HCT116 (cell line): Measurements from ENCODE around the gene SHC2. TPM values are rescaled to one million over a fixed set of nuclear protein-coding genes. Genes with fewer than 3 reads are reported as not detected.

ENCODE experiments used
- ATAC-seq: fragments of 200-7000 bp; cut with Tn5 transposase; 2 replicates; pipeline ENCODE4 v1.9.1; 2020; ENCODE audit warnings: mild to moderate bottlenecking, moderate library complexity
- BruUV-seq: library from RNA; stranded (reverse); fragments of 400-500 nt; replicated peaks from 2 replicates; lab custom pipeline; 2021; lab: Mats Ljungman, UMichigan
- CTCF ChIA-PET: fragments of 300-600 bp; sonication (Branson Sonifier 250); formaldehyde crosslinking; loops from one replicate; lab custom pipeline; 2021; ENCODE audit warnings: antibody characterized with exemption; lab: Charles Lee
- POLR2A ChIA-PET: fragments of 300-600, 350-600 bp; sonication (Branson Sonifier 250); formaldehyde crosslinking; loops from one replicate; lab custom pipeline; 2021; ENCODE audit warnings: antibody characterized with exemption; lab: Charles Lee
- RAD21 ChIA-PET, 2 experiments: fragments of 300-600 bp; sonication (Branson Sonifier 250); formaldehyde crosslinking; loops; one replicate each; lab custom pipeline; 2023; ENCODE audit warnings: low total read pairs in 2 of 2; ENCODE audit not compliant: uncharacterized antibody in 2 of 2, unreplicated experiment in 2 of 2, low non-redundant PET in 1 of 2; lab: Charles Lee
- DNase-seq: peaks from one replicate; pipeline ENCODE4 v3.0.0-alpha.2; 2010; ENCODE audit warnings: low read depth, low spot score
- H2AFZ ChIP-seq: fragments of 200-600 bp; shearing (Covaris generic), sonication (generic); 2 replicates; pipeline ENCODE4 v1.6.1; 2017; ENCODE audit warnings: low read depth, mixed run types, mixed read lengths, antibody characterized with exemption, low read length; ENCODE audit not compliant: poor library complexity, severe bottlenecking
- H3K27ac ChIP-seq: 2 replicates; pipeline ENCODE4 v1.5.1; 2012; ENCODE audit warnings: low read depth, low read length
- H3K27me3 ChIP-seq: fragments of 200-600 bp; sonication (generic); 2 replicates; pipeline ENCODE4 v1.6.1; 2016; ENCODE audit warnings: mixed run types, low read length, mixed read lengths; ENCODE audit not compliant: insufficient read depth
- H3K36me3 ChIP-seq, 2 experiments: fragments of 200-500 bp in 1 of 2; fragments of 200-600 bp in 1 of 2; sonication (Bioruptor generic) in 1 of 2; sonication (generic) in 1 of 2; 2 replicates each; pipeline versions ENCODE4 v1.5.1 to v1.6.1; 2014 to 2016; ENCODE audit warnings: low read length in 2 of 2, inconsistent platforms in 1 of 2, mixed read lengths in 1 of 2, mixed run types in 1 of 2; ENCODE audit not compliant: insufficient read depth in 2 of 2, control insufficient read depth in 1 of 2
- H3K4me1 ChIP-seq, 2 experiments: fragments of 200-600 bp in 1 of 2; sonication (generic) in 1 of 2; 2 replicates each; pipeline versions ENCODE4 v1.5.1 to v1.6.1; 2012 to 2017; ENCODE audit warnings: low read length in 2 of 2, inconsistent platforms in 1 of 2, mild to moderate bottlenecking in 1 of 2, mixed read lengths in 1 of 2, mixed run types in 1 of 2, moderate library complexity in 1 of 2; ENCODE audit not compliant: insufficient read depth in 2 of 2, control insufficient read depth in 1 of 2
- H3K4me2 ChIP-seq: fragments of 200-600 bp; sonication (generic); 2 replicates; pipeline ENCODE4 v1.6.1; 2017; ENCODE audit warnings: mixed run types, low read length, mixed read lengths
- H3K4me3 ChIP-seq, 2 experiments: fragments of 200-600 bp in 1 of 2; sonication (generic) in 1 of 2; replicated peaks in 1 of 2; 2 replicates each; pipeline ENCODE4 v1.5.1; 2011 to 2016; ENCODE audit warnings: low read length in 2 of 2, control low read depth in 1 of 2, low read depth in 1 of 2, mild to moderate bottlenecking in 1 of 2, mixed read lengths in 1 of 2, mixed run types in 1 of 2
- H3K79me2 ChIP-seq: fragments of 200-600 bp; sonication (generic); 2 replicates; pipeline ENCODE4 v1.6.1; 2017; ENCODE audit warnings: mild to moderate bottlenecking, mixed run types, low read length, moderate library complexity, mixed read lengths; ENCODE audit not compliant: insufficient read depth
- H3K9ac ChIP-seq: fragments of 200-600 bp; sonication (generic); 2 replicates; pipeline ENCODE4 v1.6.1; 2016; ENCODE audit warnings: low read length, mixed read lengths
- H3K9me2 ChIP-seq: fragments of 200-600 bp; sonication (generic), shearing (Covaris generic); 2 replicates; pipeline ENCODE4 v1.6.1; 2017; ENCODE audit warnings: mixed run types, mild to moderate bottlenecking, moderate library complexity; ENCODE audit not compliant: insufficient read depth
- H3K9me3 ChIP-seq, 2 experiments: fragments of 200-500 bp in 1 of 2; fragments of 200-600 bp in 1 of 2; sonication (Bioruptor generic) in 1 of 2; sonication (generic) in 1 of 2; 2 replicates each; pipeline ENCODE4 v1.6.1; 2014 to 2017; ENCODE audit warnings: low read length in 2 of 2, mixed read lengths in 2 of 2, inconsistent platforms in 1 of 2, low read depth in 1 of 2, mild to moderate bottlenecking in 1 of 2, mixed run types in 1 of 2, moderate library complexity in 1 of 2; ENCODE audit not compliant: control insufficient read depth in 1 of 2, insufficient read depth in 1 of 2
- H4K20me1 ChIP-seq: fragments of 200-600 bp; sonication (generic), shearing (Covaris generic); 2 replicates; pipeline ENCODE4 v1.6.1; 2017; ENCODE audit warnings: mixed run types, mild to moderate bottlenecking, moderate library complexity; ENCODE audit not compliant: insufficient read depth
- ATF3 ChIP-seq: IDR thresholded peaks from 2 replicates; pipeline ENCODE4 v1.6.1; 2012
- CBX3 ChIP-seq: IDR thresholded peaks from 2 replicates; pipeline ENCODE4 v1.6.1; 2012; ENCODE audit warnings: low read depth
- CEBPB ChIP-seq: IDR thresholded peaks from 2 replicates; pipeline ENCODE4 v1.6.1; 2012; ENCODE audit warnings: low read depth
- CTCF ChIP-seq, 3 experiments: fragments of 200-600 bp in 1 of 3; sonication (generic) in 1 of 3; IDR thresholded peaks in 2 of 3; conservative IDR thresholded peaks in 1 of 3; 2 replicates each; pipeline ENCODE4 v1.5.1; 2012 to 2017; ENCODE audit warnings: low read depth in 2 of 3, low read length in 2 of 3, antibody characterized with exemption in 1 of 3, borderline replicate concordance in 1 of 3, control low read depth in 1 of 3, mild to moderate bottlenecking in 1 of 3, mixed read lengths in 1 of 3, mixed run types in 1 of 3, moderate library complexity in 1 of 3; ENCODE audit not compliant: insufficient read depth in 1 of 3
- ELF1 ChIP-seq: IDR thresholded peaks from 2 replicates; pipeline ENCODE4 v1.6.1; 2012; ENCODE audit warnings: low read depth, borderline replicate concordance
- EZH2 ChIP-seq: fragments of 200-600 bp; sonication (generic); IDR thresholded peaks from 2 replicates; pipeline ENCODE4 v1.6.1; 2017; ENCODE audit warnings: antibody characterized with exemption, mixed run types
- EZH2phosphoT487 ChIP-seq: fragments of 200-600 bp; IDR thresholded peaks from 2 replicates; pipeline ENCODE4 v1.6.1; 2018; ENCODE audit warnings: antibody characterized with exemption, borderline replicate concordance
- FOSL1 ChIP-seq: IDR thresholded peaks from 2 replicates; pipeline ENCODE4 v1.6.1; 2012; ENCODE audit warnings: low read depth
- JUND ChIP-seq: IDR thresholded peaks from 2 replicates; pipeline ENCODE4 v1.6.1; 2012
- POLR2A ChIP-seq: IDR thresholded peaks from 2 replicates; pipeline ENCODE4 v1.7.0; 2011; ENCODE audit warnings: borderline replicate concordance; ENCODE audit not compliant: insufficient read depth, insufficient read length; ENCODE audit errors: extremely low read depth
- SIN3A ChIP-seq: IDR thresholded peaks from 2 replicates; pipeline ENCODE4 v1.6.1; 2012; ENCODE audit warnings: low read depth
- SP1 ChIP-seq: IDR thresholded peaks from 2 replicates; pipeline ENCODE4 v1.6.1; 2012; ENCODE audit warnings: low read depth
- TCF7L2 ChIP-seq: IDR thresholded peaks from 2 replicates; pipeline ENCODE4 v1.7.0; 2011; ENCODE audit warnings: borderline replicate concordance, inconsistent platforms; ENCODE audit not compliant: insufficient read depth, insufficient read length; ENCODE audit errors: extremely low read depth
- ZFX ChIP-seq: fragments of 450-650 bp; IDR thresholded peaks from 2 replicates; pipeline ENCODE4 v1.6.1; 2017
- ZNF274 ChIP-seq: fragments of 200-500 bp; sonication (Bioruptor generic); IDR thresholded peaks from 2 replicates; pipeline ENCODE4 v1.6.1; 2014; ENCODE audit warnings: mild to moderate bottlenecking, low read depth, low read length, inconsistent platforms
- intact Hi-C: fragments of 100-400 bp; cut with micrococcal nuclease; formaldehyde crosslinking; loops from 2 replicates; pipeline ENCODE4 v1.10.0; 2022
- total RNA-seq: library from RNA; stranded (reverse); gene quantifications from one replicate; pipeline ENCODE4 v1.2.1, GENCODE V29; 2021; ENCODE audit not compliant: unreplicated experiment
- TF ChIP-seq, protein P1 (sequence below): IDR thresholded peaks from 2 replicates; pipeline ENCODE4 v1.6.1; 2012
- TF ChIP-seq, protein P2 (sequence below): IDR thresholded peaks from 2 replicates; pipeline ENCODE4 v1.6.1; 2011; ENCODE audit warnings: mild to moderate bottlenecking, low read length, moderate library complexity; ENCODE audit not compliant: insufficient replicate concordance; ENCODE audit errors: extremely low read depth

SHC2 gene
- total RNA-seq, 1 experiment from 2014 or later = 2.5 TPM

- DNase-seq = no peak
- no peak for TF ChIP-seq JUND
- no peak for TF ChIP-seq ATF3
- TF ChIP-seq, protein P1, sequence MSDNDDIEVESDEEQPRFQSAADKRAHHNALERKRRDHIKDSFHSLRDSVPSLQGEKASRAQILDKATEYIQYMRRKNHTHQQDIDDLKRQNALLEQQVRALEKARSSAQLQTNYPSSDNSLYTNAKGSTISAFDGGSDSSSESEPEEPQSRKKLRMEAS = no peak
- no peak for TF ChIP-seq TCF7L2
- no peak for TF ChIP-seq SIN3A
- no peak for TF ChIP-seq CTCF (IDR thresholded peaks at IDR 0.05 in 2 of 3, conservative IDR thresholded peaks at IDR 0.05 in 1 of 3; ENCODE audit: borderline replicate concordance in 1 of 3, insufficient read depth in 1 of 3, low read depth in 2 of 3, low read length in 2 of 3)
- no peak for TF ChIP-seq ZFX
- no peak for TF ChIP-seq CEBPB
- TF ChIP-seq FOSL1 = no peak
- no peak for TF ChIP-seq CBX3
- no peak for TF ChIP-seq POLR2A
- TF ChIP-seq ZNF274 = no peak
- no peak for TF ChIP-seq ELF1
- TF ChIP-seq EZH2 = no peak
- TF ChIP-seq EZH2phosphoT487 = no peak
- TF ChIP-seq SP1 = no peak
- TF ChIP-seq, protein P2, sequence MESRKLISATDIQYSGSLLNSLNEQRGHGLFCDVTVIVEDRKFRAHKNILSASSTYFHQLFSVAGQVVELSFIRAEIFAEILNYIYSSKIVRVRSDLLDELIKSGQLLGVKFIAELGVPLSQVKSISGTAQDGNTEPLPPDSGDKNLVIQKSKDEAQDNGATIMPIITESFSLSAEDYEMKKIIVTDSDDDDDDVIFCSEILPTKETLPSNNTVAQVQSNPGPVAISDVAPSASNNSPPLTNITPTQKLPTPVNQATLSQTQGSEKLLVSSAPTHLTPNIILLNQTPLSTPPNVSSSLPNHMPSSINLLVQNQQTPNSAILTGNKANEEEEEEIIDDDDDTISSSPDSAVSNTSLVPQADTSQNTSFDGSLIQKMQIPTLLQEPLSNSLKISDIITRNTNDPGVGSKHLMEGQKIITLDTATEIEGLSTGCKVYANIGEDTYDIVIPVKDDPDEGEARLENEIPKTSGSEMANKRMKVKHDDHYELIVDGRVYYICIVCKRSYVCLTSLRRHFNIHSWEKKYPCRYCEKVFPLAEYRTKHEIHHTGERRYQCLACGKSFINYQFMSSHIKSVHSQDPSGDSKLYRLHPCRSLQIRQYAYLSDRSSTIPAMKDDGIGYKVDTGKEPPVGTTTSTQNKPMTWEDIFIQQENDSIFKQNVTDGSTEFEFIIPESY = no peak
- Histone ChIP-seq H3K9me2 (no peaks in the 10 kb centered on the region), H3K4me1 (peaks cover 6 to 11% of the 10 kb centered on the region in 2 experiments), H3K4me3 (no peak overlapping the region), H3K4me2 (no peak overlapping the region), H3K27me3 (no peaks in the 10 kb centered on the region), H4K20me1 (no peaks in the 10 kb centered on the region), H3K9ac (no peak overlapping the region), H3K27ac (no peak overlapping the region), H2AFZ (no peak overlapping the region), H3K79me2 (no peaks in the 10 kb centered on the region), H3K36me3 (no peaks in the 10 kb centered on the region), H3K9me3 (peaks cover 0 to 11% of the 10 kb centered on the region in 2 experiments; a peak in 1 of 4 replicates)
- ATAC-seq = no peak
- intact Hi-C loops = no loop called here
- ChIA-PET POLR2A (no interaction called here), CTCF (no interaction called here), RAD21 (no interaction called here)
- no TSS peak for BruUV-seq
Observed at GRCh38 chr19:485077-485476, 24.2 kb upstream of the SHC2 start.
